ENCODE results near the gene KYAT1. TPM values are rescaled to one million over a fixed set of nuclear protein-coding genes. Genes with fewer than 3 reads are reported as not detected.

KYAT1 gene
- total and polyA plus RNA-seq, 8 donors, result 6.2 to 9.6 (median 7.2) TPM

DNA sequence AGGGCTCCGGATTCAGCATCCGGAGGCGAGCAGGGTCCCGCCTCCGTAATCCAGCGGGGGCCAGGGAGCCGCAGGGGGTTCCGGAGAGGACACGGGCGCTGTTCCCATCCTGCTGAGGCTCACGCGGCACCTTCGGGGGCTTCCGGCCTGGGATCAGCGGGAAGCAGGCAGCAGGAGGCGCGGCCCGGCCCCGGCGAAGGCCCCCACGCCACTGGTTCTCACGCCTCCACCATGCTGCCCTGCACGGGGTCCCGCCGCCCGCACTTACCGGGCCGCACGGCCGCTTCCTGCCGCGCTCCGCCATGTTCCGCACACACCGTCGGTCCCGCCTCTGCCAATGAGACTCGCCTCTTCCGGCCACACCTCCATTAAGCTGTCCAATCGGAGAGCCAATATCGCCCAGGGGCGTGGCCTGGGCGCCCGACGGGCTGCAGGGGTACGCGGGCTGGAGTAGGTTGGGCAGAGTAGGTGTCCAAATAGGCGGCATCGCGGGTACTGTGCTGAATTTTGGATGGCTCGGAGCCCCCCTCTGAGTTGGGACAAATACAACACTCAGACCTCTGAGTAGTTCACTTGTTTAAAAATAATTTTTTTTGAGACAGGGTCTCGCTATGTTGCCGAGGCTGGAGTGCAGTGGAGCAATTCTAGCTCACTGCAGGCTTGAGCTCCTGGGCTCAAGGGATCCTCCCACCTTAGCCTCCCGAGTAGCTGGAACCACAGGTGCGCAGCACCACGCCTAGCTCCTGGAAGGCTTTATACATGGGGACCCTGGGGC is 52.1 kb downstream of the KYAT1 start, which contains the start of gene SPOUT1:
Gene SPOUT1 (minus strand): TSS at position 318 of the 775 bp plus-strand sequence. CDS start 14 bp downstream, at position 304.
- Histone ChIP-seq H3K36me3 (peaks cover 0 to 35% of the 10 kb centered on the region in 2 donors), H3K9me3 (no peaks in the 10 kb centered on the region), H3K4me3 (peak within 1 kb of the TSS; percentile 96 to 100), H3K4me1 (peaks cover 7 to 21% of the 10 kb centered on the region in 2 donors), H3K27me3 (no peaks in the 10 kb centered on the region), H3K27ac (peak within 1 kb of the TSS in 1 of 2 donors; percentile 78)
- peak; percentile 100 for ATAC-seq
- intact Hi-C loops (cut with DNase I), result no loop called here
- TF ChIP-seq, protein P1, sequence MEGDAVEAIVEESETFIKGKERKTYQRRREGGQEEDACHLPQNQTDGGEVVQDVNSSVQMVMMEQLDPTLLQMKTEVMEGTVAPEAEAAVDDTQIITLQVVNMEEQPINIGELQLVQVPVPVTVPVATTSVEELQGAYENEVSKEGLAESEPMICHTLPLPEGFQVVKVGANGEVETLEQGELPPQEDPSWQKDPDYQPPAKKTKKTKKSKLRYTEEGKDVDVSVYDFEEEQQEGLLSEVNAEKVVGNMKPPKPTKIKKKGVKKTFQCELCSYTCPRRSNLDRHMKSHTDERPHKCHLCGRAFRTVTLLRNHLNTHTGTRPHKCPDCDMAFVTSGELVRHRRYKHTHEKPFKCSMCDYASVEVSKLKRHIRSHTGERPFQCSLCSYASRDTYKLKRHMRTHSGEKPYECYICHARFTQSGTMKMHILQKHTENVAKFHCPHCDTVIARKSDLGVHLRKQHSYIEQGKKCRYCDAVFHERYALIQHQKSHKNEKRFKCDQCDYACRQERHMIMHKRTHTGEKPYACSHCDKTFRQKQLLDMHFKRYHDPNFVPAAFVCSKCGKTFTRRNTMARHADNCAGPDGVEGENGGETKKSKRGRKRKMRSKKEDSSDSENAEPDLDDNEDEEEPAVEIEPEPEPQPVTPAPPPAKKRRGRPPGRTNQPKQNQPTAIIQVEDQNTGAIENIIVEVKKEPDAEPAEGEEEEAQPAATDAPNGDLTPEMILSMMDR (IDR thresholded peaks at IDR 0.05), result no peak
- peak; percentile 86 to 96 (median 94) for DNase-seq

DNA sequence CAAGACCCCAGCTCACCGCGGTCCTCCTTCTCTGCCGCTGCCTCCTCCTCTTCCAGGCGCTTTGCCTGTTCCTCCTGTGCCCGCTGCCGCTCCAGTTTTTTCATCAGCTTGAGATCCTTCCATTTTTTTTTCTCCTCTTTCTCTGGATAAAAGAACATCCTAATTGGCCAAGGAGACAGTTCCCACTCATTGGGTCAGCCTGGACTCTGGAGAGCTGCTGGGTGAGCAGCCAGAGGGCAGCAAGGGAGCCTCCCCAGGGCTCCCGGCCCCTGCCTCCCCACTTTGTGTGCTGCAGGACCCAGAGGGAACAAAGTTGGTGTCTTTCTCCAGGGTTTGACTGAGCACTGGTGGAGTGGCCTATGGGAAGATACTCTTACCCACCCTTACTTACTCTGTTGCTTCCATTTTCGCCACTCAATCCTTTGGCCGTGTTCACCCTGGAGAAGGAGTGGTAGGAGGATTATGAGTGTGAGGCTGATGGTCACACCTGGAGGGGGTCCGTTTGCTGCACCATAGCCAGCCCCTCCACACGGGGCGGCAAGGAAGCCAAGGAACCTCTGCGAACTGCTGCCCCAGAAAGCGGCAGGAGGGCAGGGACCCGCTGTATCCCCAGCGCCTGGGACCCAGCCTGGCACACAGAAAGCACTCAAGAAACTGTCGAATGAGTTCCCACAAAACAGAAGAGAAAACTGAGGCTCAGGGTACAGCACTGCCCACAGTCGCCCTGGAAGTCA is 52.9 kb downstream of the KYAT1 start:
- H3K27me3 ChIP-seq, result no peaks in the 10 kb centered on the region
- ATAC-seq, result no peak
- TF ChIP-seq, protein P1 (IDR thresholded peaks at IDR 0.05), result no peak
- H3K36me3 ChIP-seq, result peaks cover 0 to 42% of the 10 kb centered on the region in 2 donors
- no peaks in the 10 kb centered on the region for H3K9me3 ChIP-seq
- H3K4me1 ChIP-seq, result peaks cover 7 to 21% of the 10 kb centered on the region in 2 donors
- peak in 1 of 4 donors; percentile 45 for DNase-seq
- peak overlapping the region in 1 of 2 donors; percentile 78 for H3K27ac ChIP-seq
- peak overlapping the region; percentile 96 to 100 for H3K4me3 ChIP-seq
- intact Hi-C loops (cut with DNase I), result no loop called here

- Histone ChIP-seq H3K36me3 (peaks cover 0 to 49% of the 10 kb centered on the region in 2 donors), H3K9me3 (no peaks in the 10 kb centered on the region), H3K27me3 (no peaks in the 10 kb centered on the region), H3K4me1 (peaks cover 7 to 21% of the 10 kb centered on the region in 2 donors), H3K4me3 (peak overlapping the region in 1 of 2 donors; percentile 96), H3K27ac (no peak overlapping the region)
- DNase-seq (no peak), ATAC-seq (no peak)
- TF ChIP-seq, protein P1 (IDR thresholded peaks at IDR 0.05), result no peak
- intact Hi-C loops (cut with DNase I), result no loop called here
Measured at GRCh38 chr9:128828267-128828666, 53.5 kb downstream of the KYAT1 start.

- Histone ChIP-seq H3K27ac (no peak overlapping the region), H3K4me1 (peaks cover 7 to 21% of the 10 kb centered on the region in 2 donors), H3K9me3 (no peaks in the 10 kb centered on the region), H3K36me3 (peaks cover 0 to 70% of the 10 kb centered on the region in 2 donors), H3K27me3 (no peaks in the 10 kb centered on the region), H3K4me3 (no peak overlapping the region)
- intact Hi-C loops (cut with DNase I), result no loop called here
- TF ChIP-seq, protein P1 (IDR thresholded peaks at IDR 0.05), result no peak
- ATAC-seq (no peak), DNase-seq (no peak)
Measured at GRCh38 chr9:128825923-128826700, 55.6 kb downstream of the KYAT1 start.
